ENCODE data around the gene ADK. TPM values are rescaled to one million over a fixed set of nuclear protein-coding genes. Genes with fewer than 3 reads are reported as not detected.
A peak's percentile ranks its signal among the peaks of the same experiment; 100 is the strongest.

Gene ADK
- total RNA-seq, 4 donors from 2014 or later, result 62.1 to 84.7 (median 74.4) TPM

DNA sequence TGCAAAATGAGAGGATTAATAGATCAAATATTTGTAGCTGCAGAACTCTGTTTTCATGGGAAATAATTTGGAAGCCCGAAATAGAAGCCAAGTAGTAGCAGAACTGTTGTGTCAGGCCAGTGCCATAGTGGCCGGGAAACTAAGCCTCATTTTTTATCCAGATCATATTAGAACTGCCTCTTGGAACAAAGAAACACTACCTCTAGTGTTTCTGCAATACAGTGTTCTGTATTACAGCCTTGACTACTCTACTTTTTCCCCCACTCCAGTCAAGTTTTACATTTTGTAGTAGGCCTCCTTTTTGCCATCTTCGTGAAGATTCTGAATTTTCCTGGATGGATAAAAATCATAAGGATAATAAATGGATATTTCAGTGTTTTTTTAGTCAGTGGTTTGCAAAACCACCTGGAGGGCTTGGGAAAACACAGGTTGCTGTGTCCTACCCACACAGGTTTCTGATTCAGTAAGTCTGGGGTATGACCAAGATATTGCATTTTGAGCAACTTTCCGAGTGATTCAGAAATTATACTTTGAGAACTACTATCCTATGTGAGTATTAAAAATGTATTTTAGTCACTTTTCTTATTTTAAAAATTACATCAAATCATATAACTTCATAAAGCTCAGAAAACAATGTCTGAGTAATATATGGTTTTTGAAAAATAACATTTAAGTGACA is 349.1 kb downstream of the ADK start:
- intact Hi-C loops (cut with DNase I), result no loop called here
- no peaks in the 10 kb centered on the region for H3K36me3 ChIP-seq
- H3K9me3 ChIP-seq, result no peaks in the 10 kb centered on the region
- peaks cover 18 to 20% of the 10 kb centered on the region in 2 donors for H3K4me1 ChIP-seq
- no peak overlapping the region for H3K27ac ChIP-seq
- H3K27me3 ChIP-seq, result no peaks in the 10 kb centered on the region
- WGBS, 2 donors, result 81 to 88% methylated on average over 4 of the region's 4 CpGs
- no peak overlapping the region for H3K4me3 ChIP-seq (replicated peaks in 1 of 3)
- no peak for DNase-seq
- TF ChIP-seq, protein P1, sequence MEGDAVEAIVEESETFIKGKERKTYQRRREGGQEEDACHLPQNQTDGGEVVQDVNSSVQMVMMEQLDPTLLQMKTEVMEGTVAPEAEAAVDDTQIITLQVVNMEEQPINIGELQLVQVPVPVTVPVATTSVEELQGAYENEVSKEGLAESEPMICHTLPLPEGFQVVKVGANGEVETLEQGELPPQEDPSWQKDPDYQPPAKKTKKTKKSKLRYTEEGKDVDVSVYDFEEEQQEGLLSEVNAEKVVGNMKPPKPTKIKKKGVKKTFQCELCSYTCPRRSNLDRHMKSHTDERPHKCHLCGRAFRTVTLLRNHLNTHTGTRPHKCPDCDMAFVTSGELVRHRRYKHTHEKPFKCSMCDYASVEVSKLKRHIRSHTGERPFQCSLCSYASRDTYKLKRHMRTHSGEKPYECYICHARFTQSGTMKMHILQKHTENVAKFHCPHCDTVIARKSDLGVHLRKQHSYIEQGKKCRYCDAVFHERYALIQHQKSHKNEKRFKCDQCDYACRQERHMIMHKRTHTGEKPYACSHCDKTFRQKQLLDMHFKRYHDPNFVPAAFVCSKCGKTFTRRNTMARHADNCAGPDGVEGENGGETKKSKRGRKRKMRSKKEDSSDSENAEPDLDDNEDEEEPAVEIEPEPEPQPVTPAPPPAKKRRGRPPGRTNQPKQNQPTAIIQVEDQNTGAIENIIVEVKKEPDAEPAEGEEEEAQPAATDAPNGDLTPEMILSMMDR (IDR thresholded peaks at IDR 0.05), result no peak
- no peak for TF ChIP-seq POLR2A (IDR thresholded peaks at IDR 0.05)

- H3K27me3 ChIP-seq, result no peaks in the 10 kb centered on the region
- intact Hi-C loops (cut with DNase I), result no loop called here
- H3K9me3 ChIP-seq, result no peaks in the 10 kb centered on the region
- no peak for DNase-seq
- peak overlapping the region in 1 of 3 donors; percentile 5 for H3K27ac ChIP-seq
- TF ChIP-seq, protein P1 (IDR thresholded peaks at IDR 0.05), result no peak
- no peak for TF ChIP-seq POLR2A (IDR thresholded peaks at IDR 0.05)
- no peaks in the 10 kb centered on the region for H3K36me3 ChIP-seq
- no peak overlapping the region for H3K4me3 ChIP-seq (replicated peaks in 1 of 3)
- peaks cover 18 to 20% of the 10 kb centered on the region in 2 donors for H3K4me1 ChIP-seq
These were observed 349.8 kb downstream of the ADK start for GRCh38 chr10:74500816-74501215.

DNA sequence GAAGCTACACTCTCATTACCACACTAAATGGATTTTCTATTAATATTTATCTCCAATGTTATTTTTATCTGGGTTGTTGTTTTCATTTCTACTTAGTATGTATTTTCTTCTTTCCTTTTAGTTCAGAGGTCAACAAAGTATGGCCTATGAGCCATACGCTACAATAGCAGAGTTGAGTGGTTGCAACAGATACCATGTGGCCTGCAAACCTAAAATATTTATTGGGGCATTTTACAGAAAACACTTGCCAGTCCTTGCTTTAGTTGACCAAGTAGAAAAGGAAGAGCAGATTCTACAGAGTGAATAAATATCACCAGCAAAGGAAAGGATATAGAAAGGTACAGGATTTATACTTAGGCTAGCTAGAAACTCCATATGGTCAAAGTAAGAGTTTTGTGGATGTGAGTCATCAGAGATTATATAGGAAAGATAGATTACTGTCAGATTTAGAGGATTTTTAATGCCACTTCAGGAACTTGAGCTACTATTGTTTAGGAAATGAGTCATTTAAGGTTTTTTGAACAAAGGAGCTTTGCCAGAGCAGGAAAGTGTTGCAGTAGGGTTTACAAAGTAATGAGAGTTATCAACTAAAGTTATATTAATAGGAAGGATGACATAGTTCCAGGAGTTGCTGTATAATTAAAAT is 352.1 kb downstream of the ADK start:
- TF ChIP-seq POLR2A (IDR thresholded peaks at IDR 0.05), result no peak
- TF ChIP-seq, protein P1 (IDR thresholded peaks at IDR 0.05), result no peak
- no peak for DNase-seq
- H3K27ac ChIP-seq, result no peak overlapping the region
- H3K27me3 ChIP-seq, result no peaks in the 10 kb centered on the region
- intact Hi-C loops (cut with DNase I), result no loop called here
- no peaks in the 10 kb centered on the region for H3K9me3 ChIP-seq
- H3K4me1 ChIP-seq, result peaks cover 18 to 20% of the 10 kb centered on the region in 2 donors
- H3K36me3 ChIP-seq, result no peaks in the 10 kb centered on the region
- H3K4me3 ChIP-seq (replicated peaks in 1 of 3), result no peak overlapping the region
- whole genome bisulfite sequencing, 2 donors, result 96 to 98% methylated on average over 1 of the region's 1 CpG

DNA sequence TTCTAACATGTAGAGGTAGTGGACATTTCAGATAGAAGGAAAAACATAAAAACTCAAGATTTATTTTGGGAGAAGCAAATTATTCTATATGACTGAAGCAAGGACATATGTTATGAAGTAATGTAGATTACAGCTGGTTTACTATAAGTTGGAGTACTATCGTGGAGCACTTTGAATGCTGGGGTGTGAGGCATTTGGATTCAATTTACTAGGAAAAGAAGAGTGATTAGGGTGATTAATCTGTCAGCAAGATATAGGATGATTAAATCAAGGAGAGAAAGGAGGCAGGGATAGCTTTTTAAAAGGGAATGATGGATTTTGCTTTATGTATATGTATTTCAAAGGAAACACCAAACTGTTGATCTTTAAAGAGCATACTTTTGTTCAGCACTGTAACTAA is 356.9 kb downstream of the ADK start:
- H3K4me1 ChIP-seq, result peaks cover 0 to 5% of the 10 kb centered on the region in 2 donors
- 94% methylated on average over 1 of the region's 1 CpG for WGBS, 2 donors

GRCh38 chr10:74510594-74510993 is 359.6 kb downstream of the ADK start:
- DNase-seq, result no peak
- no peak overlapping the region for H3K4me3 ChIP-seq (replicated peaks in 1 of 3)
- 96 to 100% methylated on average over 3 of the region's 3 CpGs for WGBS, 2 donors
- H3K4me1 ChIP-seq, result no peaks in the 10 kb centered on the region
- H3K27ac ChIP-seq, result no peak overlapping the region
- no peaks in the 10 kb centered on the region for H3K9me3 ChIP-seq
- H3K27me3 ChIP-seq, result no peaks in the 10 kb centered on the region
- H3K36me3 ChIP-seq, result no peaks in the 10 kb centered on the region
- TF ChIP-seq, protein P1 (IDR thresholded peaks at IDR 0.05), result no peak
- no peak for TF ChIP-seq POLR2A (IDR thresholded peaks at IDR 0.05)
- intact Hi-C loops (cut with DNase I), result no loop called here

More for the DNA sequence above, 356.9 kb downstream of the ADK start:
- intact Hi-C loops (cut with DNase I), result no loop called here
- Histone ChIP-seq H3K27ac (no peak overlapping the region), H3K36me3 (no peaks in the 10 kb centered on the region), H3K27me3 (no peaks in the 10 kb centered on the region), H3K9me3 (no peaks in the 10 kb centered on the region), H3K4me3 (replicated peaks in 1 of 3) (no peak overlapping the region)
- DNase-seq, result no peak
- TF ChIP-seq, protein P1 (IDR thresholded peaks at IDR 0.05), result no peak
- TF ChIP-seq POLR2A (IDR thresholded peaks at IDR 0.05), result no peak

All from thyroid gland (tissue), 4 donors.